Measurements from ENCODE around the gene AKT3.

GRCh38 chr1:243748706-243749283, 101.2 kb downstream of the AKT3 start:
- TF ChIP-seq CTCF (IDR thresholded peaks at IDR 0.05), result peak; percentile 50 to 74 (median 66)
- no peak for TF ChIP-seq POLR2A (IDR thresholded peaks at IDR 0.05)

Data from esophagus squamous epithelium (tissue), 4 donors.